K562 (cell line): Measurements from ENCODE around the gene CYP46A1. TPM values are rescaled to one million over a fixed set of nuclear protein-coding genes. Genes with fewer than 3 reads are reported as not detected.

ENCODE experiments used
- ATAC-seq: fragments of 200-7000 bp; cut with Tn5 transposase; 3 replicates; pipeline ENCODE4 v1.9.1; 2020; ENCODE audit warnings: moderate library complexity
- BruUV-seq: library from RNA; stranded (reverse); fragments of 400-500 nt; replicated peaks from 2 replicates; lab custom pipeline; 2021; lab: Mats Ljungman, UMichigan
- CTCF ChIA-PET: fragments of 300-600 bp; formaldehyde crosslinking; extraction: SDS; loops from one replicate; lab custom pipeline; 2021; ENCODE audit warnings: low intra/inter-chr PET ratio; lab: Yijun Ruan, JAX
- POLR2A ChIA-PET: fragments of 300-600, 350-650 bp; sonication (Branson Sonifier 250); formaldehyde crosslinking; extraction: SDS; loops from one replicate; lab custom pipeline; 2021; ENCODE audit warnings: antibody characterized with exemption, inconsistent platforms; lab: Yijun Ruan, JAX
- DNase-seq, 4 experiments: peaks; one replicate each; pipeline versions ENCODE4 v3.0.0 to v3.0.0-alpha.2; 2011 to 2018; ENCODE audit warnings: low spot score in 3 of 4, mixed read lengths in 3 of 4; ENCODE audit errors: extremely low read depth in 1 of 4
- FAIRE-seq: peaks from 2 replicates; lab custom pipeline; 2011; peaks lifted over from hg19 to GRCh38; lab: Jason Lieb, UNC
- H2AFZ ChIP-seq: 2 replicates; pipeline ENCODE4 v1.6.0; 2011; ENCODE audit warnings: low read depth, low read length, control low read depth, inconsistent platforms
- H3K27ac ChIP-seq: fragments of 200-600 bp; 3 replicates; pipeline ENCODE4 v1.8.0; 2011; ENCODE audit warnings: low read depth, mild to moderate bottlenecking, control low read depth, inconsistent platforms, low read length, moderate library complexity, mixed read lengths; ENCODE audit errors: extremely low read depth
- H3K27me3 ChIP-seq, 2 experiments: fragments of 300-600 bp in 1 of 2; 2 replicates in 1 of 2; 3 replicates in 1 of 2; pipeline versions ENCODE4 v1.6.0 to v1.8.0; 2011; ENCODE audit warnings: inconsistent platforms in 2 of 2, low read length in 2 of 2, mild to moderate bottlenecking in 1 of 2, mixed read lengths in 1 of 2, moderate library complexity in 1 of 2; ENCODE audit not compliant: control insufficient read depth in 2 of 2, insufficient read depth in 2 of 2
- H3K36me3 ChIP-seq: fragments of 300-600 bp; 3 replicates; pipeline ENCODE4 v1.8.0; 2011; ENCODE audit warnings: mild to moderate bottlenecking, low read length, inconsistent platforms; ENCODE audit not compliant: control insufficient read depth, insufficient read depth
- H3K4me1 ChIP-seq, 2 experiments: fragments of 200-600 bp in 1 of 2; replicated peaks in 1 of 2; 2 replicates in 1 of 2; 3 replicates in 1 of 2; pipeline versions ENCODE4 v1.5.1 to v1.8.0; 2011; ENCODE audit warnings: inconsistent platforms in 2 of 2, low read length in 2 of 2, mild to moderate bottlenecking in 1 of 2, mixed read lengths in 1 of 2, moderate library complexity in 1 of 2; ENCODE audit not compliant: control insufficient read depth in 2 of 2, insufficient read depth in 2 of 2
- H3K4me2 ChIP-seq: 2 replicates; pipeline ENCODE4 v1.6.1; 2011; ENCODE audit warnings: low read length, control low read depth, inconsistent platforms, mixed read lengths; ENCODE audit not compliant: insufficient read depth
- H3K4me3 ChIP-seq: fragments of 200-600 bp; sonication (generic), shearing (Covaris generic); 2 replicates; pipeline ENCODE4 v1.5.1; 2016; ENCODE audit warnings: control low read depth, inconsistent platforms
- H3K79me2 ChIP-seq: fragments of 200-600 bp; 3 replicates; pipeline ENCODE4 v1.8.0; 2011; ENCODE audit warnings: low read length, inconsistent platforms; ENCODE audit not compliant: control insufficient read depth, insufficient read depth
- H3K9ac ChIP-seq, 2 experiments: 2 replicates each; pipeline versions ENCODE4 v1.6.0 to v1.6.1; 2011; ENCODE audit warnings: low read depth in 2 of 2, low read length in 2 of 2, control low read depth in 1 of 2, inconsistent platforms in 1 of 2, mild to moderate bottlenecking in 1 of 2, mixed read lengths in 1 of 2; ENCODE audit not compliant: insufficient read depth in 1 of 2
- H3K9me1 ChIP-seq: one replicate; pipeline ENCODE4 v1.6.0; 2011; ENCODE audit warnings: inconsistent platforms, mild to moderate bottlenecking, low read length, moderate library complexity; ENCODE audit not compliant: control insufficient read depth, insufficient read depth
- H3K9me3 ChIP-seq: replicated peaks from 2 replicates; pipeline ENCODE4 v1.5.1; 2011; ENCODE audit warnings: low read depth, low read length, inconsistent platforms; ENCODE audit not compliant: control insufficient read depth, insufficient read depth
- H4K20me1 ChIP-seq: replicated peaks from 2 replicates; pipeline ENCODE4 v1.6.1; 2011; ENCODE audit warnings: low read length, inconsistent platforms, mixed read lengths; ENCODE audit not compliant: control insufficient read depth, insufficient read depth
- ARID2 ChIP-seq: fragments of 450-650 bp; IDR thresholded peaks from 2 replicates; pipeline ENCODE4 v1.6.1; 2017; ENCODE audit warnings: antibody characterized with exemption, mild to moderate bottlenecking
- E2F3 ChIP-seq: fragments of 250-450 bp; sonication (Bioruptor Pico); IDR thresholded peaks from 2 replicates; pipeline ENCODE4 v1.4.0; 2020; ENCODE audit warnings: mild to moderate bottlenecking
- NFRKB ChIP-seq: fragments of 450-650 bp; IDR thresholded peaks from 2 replicates; pipeline ENCODE4 v1.6.1; 2016; ENCODE audit warnings: low read depth
- NR1H2 ChIP-seq: sonication (generic); formaldehyde crosslinking; IDR thresholded peaks from 2 replicates; pipeline ENCODE4 v1.4.0; 2020; ENCODE audit warnings: mild to moderate bottlenecking, missing genetic modification reagents
- STAT5B ChIP-seq: fragments of 250-450 bp; sonication (Bioruptor Pico); IDR thresholded peaks from 2 replicates; pipeline ENCODE4 v1.8.0; 2021; ENCODE audit warnings: mild to moderate bottlenecking, inconsistent platforms
- ZNF165 ChIP-seq: fragments of 250-450 bp; sonication (Bioruptor Pico); IDR thresholded peaks from 2 replicates; pipeline ENCODE4 v1.4.0; 2020; ENCODE audit warnings: borderline replicate concordance
- ZNF41 ChIP-seq: fragments of 250-450 bp; sonication (Bioruptor Pico); conservative IDR thresholded peaks from 2 replicates; pipeline ENCODE4 v1.4.0; 2020; ENCODE audit warnings: mild to moderate bottlenecking
- ZNF75A ChIP-seq: fragments of 450-650 bp; formaldehyde crosslinking; IDR thresholded peaks from 2 replicates; pipeline ENCODE4 v1.4.0; 2020; ENCODE audit warnings: mild to moderate bottlenecking
- WGBS: fragments of 100-300 bp; shearing (Covaris generic); methylation state at CpG from one replicate; pipeline ENCODE4 v1.1.6; 2016; ENCODE audit warnings: low coverage, mixed read lengths; ENCODE audit not compliant: insufficient coverage; ENCODE audit errors: missing lambda C conversion rate; 5-methylcytosine and 5-hydroxymethylcytosine counted together
- in situ Hi-C: fragments of 300-500 bp; cut with MboI; formaldehyde crosslinking; loops from 4 replicates; pipeline ENCODE4 v1.15.0; 2018; ENCODE audit warnings: inconsistent platforms, mixed read lengths
- intact Hi-C: fragments of 100-400 bp; cut with micrococcal nuclease; formaldehyde crosslinking; loops from 2 replicates; pipeline ENCODE4 v1.14.2; 2022
- polyA plus RNA-seq, 8 experiments: library from polyadenylated mRNA; depleted of rRNA in 4 of 8; stranded (reverse) in 5 of 8; unstranded in 3 of 8; fragments of >200 nt; fragmentation: Nextera tagmentation in 2 of 8; fragmentation: Illumina TruSeq in 1 of 8; extraction: Ambion mirVana in 2 of 8; extraction: Trizol in 1 of 8; gene quantifications; 2 replicates each; pipeline versions ENCODE4 v1.2.1 to v1.2.3, GENCODE V29; 2011 to 2014; ENCODE audit warnings: inconsistent platforms in 1 of 8, missing spikeins in 1 of 8
- total RNA-seq, 7 experiments: library from RNA; depleted of rRNA in 6 of 7; stranded (reverse); fragments of >200 nt in 6 of 7; fragmentation: Illumina TruSeq in 2 of 7; extraction: Trizol in 2 of 7; gene quantifications; 2 replicates each; pipeline versions ENCODE4 v1.2.1 to v1.2.3, GENCODE V29; 2011 to 2021; ENCODE audit warnings: low replicate concordance in 1 of 7
- TF ChIP-seq, protein P1 (sequence below), 2 experiments: fragments of 450-650 bp; conservative IDR thresholded peaks; 2 replicates each; pipeline ENCODE4 v1.6.1; 2017; ENCODE audit warnings: mild to moderate bottlenecking in 2 of 2, moderate library complexity in 2 of 2
- TF ChIP-seq, protein P2 (sequence below): fragments of 450-650 bp; IDR thresholded peaks from 2 replicates; pipeline ENCODE4 v1.6.1; 2016; ENCODE audit warnings: low read depth, mild to moderate bottlenecking, moderate library complexity

The CYP46A1 gene
- total and polyA plus RNA-seq, 9 of the 15 experiments (the other 6 are each of a cell fraction or from before 2014, with no cell fraction given) = not detected

DNA sequence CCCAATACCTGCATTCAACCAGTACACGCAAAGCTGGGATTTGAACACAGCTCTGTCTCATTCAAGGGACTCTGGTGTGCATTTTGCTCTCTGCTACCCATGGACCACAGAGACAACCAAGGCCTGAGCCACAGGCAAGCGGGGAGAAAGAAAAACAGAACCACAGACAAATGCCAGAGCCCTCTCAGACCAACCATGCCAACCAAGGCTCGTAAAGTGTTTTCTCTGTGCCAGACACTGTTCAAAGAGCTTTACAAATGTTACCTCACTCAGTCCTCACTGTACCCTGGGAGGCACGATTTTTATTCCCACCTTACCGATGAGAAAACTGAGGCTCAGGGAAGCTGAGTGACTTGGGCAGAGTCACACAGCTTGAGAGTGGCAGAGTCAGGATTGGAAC lies 76.7 kb downstream of the CYP46A1 start:
- intact Hi-C loops = no loop called here
- FAIRE-seq = no peak

More for the DNA sequence above, 76.7 kb downstream of the CYP46A1 start:
- POLR2A ChIA-PET = no interaction called here
- TF ChIP-seq NR1H2 (CRISPR knock-in tag) (no peak), ZNF41 (CRISPR knock-in tag) (no peak), STAT5B (CRISPR knock-in tag) (no peak), ZNF75A (CRISPR knock-in tag) (no peak), ZNF165 (no peak), E2F3 (CRISPR knock-in tag) (no peak), ARID2 (no peak), NFRKB (no peak)
- TF ChIP-seq, protein P1, sequence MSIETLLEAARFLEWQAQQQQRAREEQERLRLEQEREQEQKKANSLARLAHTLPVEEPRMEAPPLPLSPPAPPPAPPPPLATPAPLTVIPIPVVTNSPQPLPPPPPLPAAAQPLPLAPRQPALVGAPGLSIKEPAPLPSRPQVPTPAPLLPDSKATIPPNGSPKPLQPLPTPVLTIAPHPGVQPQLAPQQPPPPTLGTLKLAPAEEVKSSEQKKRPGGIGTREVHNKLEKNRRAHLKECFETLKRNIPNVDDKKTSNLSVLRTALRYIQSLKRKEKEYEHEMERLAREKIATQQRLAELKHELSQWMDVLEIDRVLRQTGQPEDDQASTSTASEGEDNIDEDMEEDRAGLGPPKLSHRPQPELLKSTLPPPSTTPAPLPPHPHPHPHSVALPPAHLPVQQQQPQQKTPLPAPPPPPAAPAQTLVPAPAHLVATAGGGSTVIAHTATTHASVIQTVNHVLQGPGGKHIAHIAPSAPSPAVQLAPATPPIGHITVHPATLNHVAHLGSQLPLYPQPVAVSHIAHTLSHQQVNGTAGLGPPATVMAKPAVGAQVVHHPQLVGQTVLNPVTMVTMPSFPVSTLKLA (conservative IDR thresholded peaks at IDR 0.05) = no peak
- TF ChIP-seq, protein P2, sequence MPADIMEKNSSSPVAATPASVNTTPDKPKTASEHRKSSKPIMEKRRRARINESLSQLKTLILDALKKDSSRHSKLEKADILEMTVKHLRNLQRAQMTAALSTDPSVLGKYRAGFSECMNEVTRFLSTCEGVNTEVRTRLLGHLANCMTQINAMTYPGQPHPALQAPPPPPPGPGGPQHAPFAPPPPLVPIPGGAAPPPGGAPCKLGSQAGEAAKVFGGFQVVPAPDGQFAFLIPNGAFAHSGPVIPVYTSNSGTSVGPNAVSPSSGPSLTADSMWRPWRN = no peak
- BruUV-seq = no TSS peak
- DNase-seq = no peak
- Histone ChIP-seq H3K27me3 (peaks cover 6 to 56% of the 10 kb centered on the region in 2 experiments; a peak in 4 of 5 replicates), H3K4me3 (no peak overlapping the region), H3K36me3 (no peaks in the 10 kb centered on the region), H3K9me1 (no peaks in the 10 kb centered on the region), H3K27ac (no peak overlapping the region), H3K9me3 (no peaks in the 10 kb centered on the region), H3K9ac (no peak overlapping the region), H4K20me1 (no peaks in the 10 kb centered on the region), H2AFZ (no peak overlapping the region), H3K79me2 (no peaks in the 10 kb centered on the region), H3K4me1 (no peaks in the 10 kb centered on the region; a peak in 1 of 5 replicates), H3K4me2 (no peak overlapping the region)
- WGBS = 3% methylated on average over 5 of the region's 5 CpGs
- in situ Hi-C loops = no loop called here
- no peak for ATAC-seq
- CTCF ChIA-PET = no interaction called here
